ENCODE results near the gene HOXA9. TPM values are rescaled to one million over a fixed set of nuclear protein-coding genes. Genes with fewer than 3 reads are reported as not detected.
A peak's percentile ranks its signal among the peaks of the same experiment; 100 is the strongest.

The HOXA9 gene
- total RNA-seq, 1 donor from 2014 or later: 0.80 TPM

GRCh38 chr7:27189997-27190748, 24.8 kb upstream of the HOXA9 start:
- Mint-ChIP-seq H3K9me3 (ENCODE audit: unreplicated experiment) (no peaks in the 10 kb centered on the region), H3K36me3 (ENCODE audit: low read depth, unreplicated experiment) (peaks cover 6% of the 10 kb centered on the region), H3K4me3 (ENCODE audit: unreplicated experiment) (peak overlapping the region; percentile 67), H3K27ac (ENCODE audit: unreplicated experiment) (no peak overlapping the region), H3K27me3 (ENCODE audit: unreplicated experiment) (peaks cover 62% of the 10 kb centered on the region), H3K4me1 (ENCODE audit: unreplicated experiment) (peaks cover 36% of the 10 kb centered on the region)
- no peak for TF ChIP-seq CTCF (IDR thresholded peaks at IDR 0.05; ENCODE audit: unreplicated experiment)
- DNase-seq (ENCODE audit: low spot score): no peak

GRCh38 chr7:27189295-27189996, 24.1 kb upstream of the HOXA9 start:
- Mint-ChIP-seq H3K27ac (ENCODE audit: unreplicated experiment) (no peak overlapping the region), H3K4me1 (ENCODE audit: unreplicated experiment) (peaks cover 42% of the 10 kb centered on the region), H3K36me3 (ENCODE audit: low read depth, unreplicated experiment) (peaks cover 6% of the 10 kb centered on the region), H3K27me3 (ENCODE audit: unreplicated experiment) (peaks cover 60% of the 10 kb centered on the region), H3K4me3 (ENCODE audit: unreplicated experiment) (no peak overlapping the region), H3K9me3 (ENCODE audit: unreplicated experiment) (no peaks in the 10 kb centered on the region)
- no peak for DNase-seq (ENCODE audit: low spot score)
- no peak for TF ChIP-seq CTCF (IDR thresholded peaks at IDR 0.05; ENCODE audit: unreplicated experiment)

GRCh38 chr7:27188386-27189294, 23.3 kb upstream of the HOXA9 start:
- no peaks in the 10 kb centered on the region for H3K9me3 Mint-ChIP-seq (ENCODE audit: unreplicated experiment)
- H3K36me3 Mint-ChIP-seq (ENCODE audit: low read depth, unreplicated experiment): peaks cover 6% of the 10 kb centered on the region
- peaks cover 57% of the 10 kb centered on the region for H3K27me3 Mint-ChIP-seq (ENCODE audit: unreplicated experiment)
- no peak overlapping the region for H3K27ac Mint-ChIP-seq (ENCODE audit: unreplicated experiment)
- DNase-seq (ENCODE audit: low spot score): no peak
- no peak for TF ChIP-seq CTCF (IDR thresholded peaks at IDR 0.05; ENCODE audit: unreplicated experiment)
- H3K4me3 Mint-ChIP-seq (ENCODE audit: unreplicated experiment): peak overlapping the region; percentile 81
- H3K4me1 Mint-ChIP-seq (ENCODE audit: unreplicated experiment): peaks cover 46% of the 10 kb centered on the region

- peaks cover 58% of the 10 kb centered on the region for H3K27me3 Mint-ChIP-seq (ENCODE audit: unreplicated experiment)
- H3K27ac Mint-ChIP-seq (ENCODE audit: unreplicated experiment): no peak overlapping the region
- TF ChIP-seq CTCF (IDR thresholded peaks at IDR 0.05; ENCODE audit: unreplicated experiment): no peak
- no peak overlapping the region for H3K4me3 Mint-ChIP-seq (ENCODE audit: unreplicated experiment)
- peaks cover 46% of the 10 kb centered on the region for H3K4me1 Mint-ChIP-seq (ENCODE audit: unreplicated experiment)
- peaks cover 6% of the 10 kb centered on the region for H3K36me3 Mint-ChIP-seq (ENCODE audit: low read depth, unreplicated experiment)
- no peaks in the 10 kb centered on the region for H3K9me3 Mint-ChIP-seq (ENCODE audit: unreplicated experiment)
- no peak for DNase-seq (ENCODE audit: low spot score)
These were observed 22.4 kb upstream of the HOXA9 start for GRCh38 chr7:27187475-27188385.
